ENCODE data around the gene HAND1. TPM values are rescaled to one million over a fixed set of nuclear protein-coding genes. Genes with fewer than 3 reads are reported as not detected.

The HAND1 gene
- total and polyA plus RNA-seq, 9 of the 15 experiments (the other 6 are each of a cell fraction or from before 2014, with no cell fraction given): not detected

- no peak for TF ChIP-seq MBD1 (CRISPR knock-in tag; IDR thresholded peaks at IDR 0.05)
- peak; percentile 69; the same call in 1 of the 2 replicates for TF ChIP-seq GATAD2B (IDR thresholded peaks at IDR 0.05; ENCODE audit: borderline replicate concordance)
- no peak for TF ChIP-seq ZC3H4 (CRISPR knock-in tag; IDR thresholded peaks at IDR 0.05; ENCODE audit: borderline replicate concordance)
- TF ChIP-seq ZEB2 (IDR thresholded peaks at IDR 0.05): no peak
- no peak for TF ChIP-seq ATF3 (IDR thresholded peaks at IDR 0.05)
- no peak for TF ChIP-seq ATF3 (CRISPR knock-in tag; conservative IDR thresholded peaks at IDR 0.05)
- TF ChIP-seq ELF1 (tag; IDR thresholded peaks at IDR 0.05): peak; percentile 94
- TF ChIP-seq CBFA2T2 (conservative IDR thresholded peaks at IDR 0.05): no peak
- no peak for TF ChIP-seq DDX20 (tag; IDR thresholded peaks at IDR 0.05; ENCODE audit: low read depth)
- TF ChIP-seq TBL1XR1 (IDR thresholded peaks at IDR 0.05; ENCODE audit: low read length in 2 of 2): no peak
- TF ChIP-seq ZNF764 (CRISPR knock-in tag; IDR thresholded peaks at IDR 0.05; ENCODE audit: low read depth): no peak
- TF ChIP-seq ZKSCAN3 (CRISPR knock-in tag; IDR thresholded peaks at IDR 0.05): no peak
- TF ChIP-seq SMARCC2 (IDR thresholded peaks at IDR 0.05; ENCODE audit: low read depth): no peak
- peak; percentile 83 for TF ChIP-seq ZSCAN29 (IDR thresholded peaks at IDR 0.05)
- no peak for TF ChIP-seq FOXP4 (CRISPR knock-in tag; IDR thresholded peaks at IDR 0.05; ENCODE audit: borderline replicate concordance)
- TF ChIP-seq PRPF4 (IDR thresholded peaks at IDR 0.05; ENCODE audit: insufficient read depth, low read depth, low read length, poor library complexity, severe bottlenecking): no peak
- no peak for TF ChIP-seq ADNP (tag; IDR thresholded peaks at IDR 0.05)
- no peak for TF ChIP-seq POLR3G (IDR thresholded peaks at IDR 0.05; ENCODE audit: extremely low read depth, insufficient read length, insufficient replicate concordance)
- TF ChIP-seq MEIS2 (IDR thresholded peaks at IDR 0.05; ENCODE audit: partially characterized antibody): no peak
- TF ChIP-seq ATF1 (CRISPR knock-in tag; IDR thresholded peaks at IDR 0.05): no peak
- TF ChIP-seq ATF1 (tag; IDR thresholded peaks at IDR 0.05): 0 out of 2 replicates have a peak, but pooled peaks have one; percentile 14
- TF ChIP-seq HDAC6 (IDR thresholded peaks at IDR 0.05; ENCODE audit: low read depth, low read length): no peak
- TF ChIP-seq OTX1 (CRISPR knock-in tag; IDR thresholded peaks at IDR 0.05): peak; percentile 79; the same call in 1 of the 2 replicates
- TF ChIP-seq PCBP1 (IDR thresholded peaks at IDR 0.05; ENCODE audit: low read depth, low read length, poor library complexity, severe bottlenecking): peak; percentile 39
- no peak for TF ChIP-seq CAMTA2 (CRISPR knock-in tag; conservative IDR thresholded peaks at IDR 0.05)
- no peak for TF ChIP-seq KLF6 (CRISPR knock-in tag; IDR thresholded peaks at IDR 0.05; ENCODE audit: borderline replicate concordance)
Observed at GRCh38 chr5:154445422-154446194, 32.4 kb downstream of the HAND1 start, which contains the start of gene SAP30L (continued).
